Activated naive CD8-positive, alpha-beta T cell treated with anti-CD3 and anti-CD28 coated beads, Interleukin-2, amount 50 U/mL, for 24 hours (primary cell): ENCODE measurements around the gene ACSL3.
A peak's percentile ranks its signal among the peaks of the same experiment; 100 is the strongest.

Source experiments
- ATAC-seq: fragments of 150-1000 bp; cut with Tn5 transposase; one replicate; pipeline ENCODE4 v1.10.0; 2021
- DNase-seq: peaks from one replicate; pipeline ENCODE4 v3.0.0; 2021
- H3K27ac Mint-ChIP-seq: one replicate; pipeline ENCODE4 v1.8.0; 2021; ENCODE audit warnings: mild to moderate bottlenecking, mixed read lengths
- H3K27me3 Mint-ChIP-seq: one replicate; pipeline ENCODE4 v1.8.0; 2021; ENCODE audit warnings: mixed read lengths
- H3K36me3 Mint-ChIP-seq: one replicate; pipeline ENCODE4 v1.8.0; 2021; ENCODE audit warnings: low read depth, mixed read lengths
- H3K4me1 Mint-ChIP-seq: one replicate; pipeline ENCODE4 v1.8.0; 2021; ENCODE audit warnings: mixed read lengths
- H3K4me3 Mint-ChIP-seq: one replicate; pipeline ENCODE4 v1.8.0; 2021; ENCODE audit warnings: mild to moderate bottlenecking, moderate library complexity, mixed read lengths
- H3K9me3 Mint-ChIP-seq: one replicate; pipeline ENCODE4 v1.8.0; 2021; ENCODE audit warnings: mixed read lengths

The ACSL3 gene

GRCh38 chr2:222884114-222884771 is 23.4 kb downstream of the ACSL3 start:
- peaks cover 7% of the 10 kb centered on the region for H3K36me3 Mint-ChIP-seq
- peaks cover 23% of the 10 kb centered on the region for H3K4me1 Mint-ChIP-seq
- H3K27ac Mint-ChIP-seq, result no peak overlapping the region
- no peaks in the 10 kb centered on the region for H3K9me3 Mint-ChIP-seq
- ATAC-seq, result no peak
- H3K4me3 Mint-ChIP-seq, result no peak overlapping the region
- no peak for DNase-seq
- H3K27me3 Mint-ChIP-seq, result no peaks in the 10 kb centered on the region

GRCh38 chr2:222884805-222885424 is 24.1 kb downstream of the ACSL3 start:
- DNase-seq (no peak), ATAC-seq (no peak)
- H3K9me3 Mint-ChIP-seq, result no peaks in the 10 kb centered on the region

GRCh38 chr2:222887124-222887523 is 26.3 kb downstream of the ACSL3 start:
- Mint-ChIP-seq H3K4me3 (no peak overlapping the region), H3K4me1 (peaks cover 18% of the 10 kb centered on the region), H3K27ac (no peak overlapping the region), H3K36me3 (peaks cover 7% of the 10 kb centered on the region), H3K9me3 (no peaks in the 10 kb centered on the region), H3K27me3 (no peaks in the 10 kb centered on the region)
- peak; percentile 52 for ATAC-seq
- no peak for DNase-seq

More at GRCh38 chr2:222884805-222885424, 24.1 kb downstream of the ACSL3 start:
- Mint-ChIP-seq H3K27me3 (no peaks in the 10 kb centered on the region), H3K4me3 (no peak overlapping the region), H3K27ac (no peak overlapping the region), H3K4me1 (peaks cover 18% of the 10 kb centered on the region), H3K36me3 (peaks cover 7% of the 10 kb centered on the region)

GRCh38 chr2:222888716-222889115 is 27.9 kb downstream of the ACSL3 start:
- H3K36me3 Mint-ChIP-seq, result peaks cover 7% of the 10 kb centered on the region
- H3K4me1 Mint-ChIP-seq, result peaks cover 19% of the 10 kb centered on the region
- DNase-seq, result no peak
- no peak overlapping the region for H3K27ac Mint-ChIP-seq
- H3K27me3 Mint-ChIP-seq, result no peaks in the 10 kb centered on the region
- no peak for ATAC-seq
- no peaks in the 10 kb centered on the region for H3K9me3 Mint-ChIP-seq
- no peak overlapping the region for H3K4me3 Mint-ChIP-seq

- Mint-ChIP-seq H3K27ac (no peak overlapping the region), H3K9me3 (no peaks in the 10 kb centered on the region), H3K36me3 (peaks cover 7% of the 10 kb centered on the region), H3K4me3 (no peak overlapping the region), H3K4me1 (peaks cover 16% of the 10 kb centered on the region), H3K27me3 (no peaks in the 10 kb centered on the region)
- DNase-seq, result no peak
- ATAC-seq, result no peak
These were observed 31.1 kb downstream of the ACSL3 start for GRCh38 chr2:222891890-222892289.

GRCh38 chr2:222892321-222892720 is 31.5 kb downstream of the ACSL3 start:
- peaks cover 7% of the 10 kb centered on the region for H3K36me3 Mint-ChIP-seq
- H3K27me3 Mint-ChIP-seq, result no peaks in the 10 kb centered on the region
- H3K4me3 Mint-ChIP-seq, result no peak overlapping the region
- ATAC-seq (no peak), DNase-seq (no peak)
- no peaks in the 10 kb centered on the region for H3K9me3 Mint-ChIP-seq
- no peak overlapping the region for H3K27ac Mint-ChIP-seq
- H3K4me1 Mint-ChIP-seq, result peaks cover 12% of the 10 kb centered on the region

GRCh38 chr2:222892761-222893160 is 31.9 kb downstream of the ACSL3 start:
- Mint-ChIP-seq H3K27ac (no peak overlapping the region), H3K27me3 (no peaks in the 10 kb centered on the region), H3K9me3 (no peaks in the 10 kb centered on the region), H3K4me3 (no peak overlapping the region), H3K36me3 (peaks cover 7% of the 10 kb centered on the region), H3K4me1 (peaks cover 9% of the 10 kb centered on the region)
- DNase-seq (no peak), ATAC-seq (no peak)

GRCh38 chr2:222893716-222894115 is 32.9 kb downstream of the ACSL3 start:
- ATAC-seq, result no peak
- no peaks in the 10 kb centered on the region for H3K9me3 Mint-ChIP-seq
- peaks cover 4% of the 10 kb centered on the region for H3K36me3 Mint-ChIP-seq
- H3K27ac Mint-ChIP-seq, result no peak overlapping the region
- no peaks in the 10 kb centered on the region for H3K27me3 Mint-ChIP-seq
- DNase-seq, result no peak
- no peak overlapping the region for H3K4me3 Mint-ChIP-seq
- H3K4me1 Mint-ChIP-seq, result peaks cover 15% of the 10 kb centered on the region

GRCh38 chr2:222895144-222895543 is 34.3 kb downstream of the ACSL3 start:
- peak overlapping the region; percentile 25 for H3K27ac Mint-ChIP-seq
- ATAC-seq, result no peak
- no peak for DNase-seq

GRCh38 chr2:222897898-222898297 is 37.1 kb downstream of the ACSL3 start:
- no peak for DNase-seq
- Mint-ChIP-seq H3K9me3 (no peaks in the 10 kb centered on the region), H3K27me3 (no peaks in the 10 kb centered on the region), H3K4me1 (peaks cover 16% of the 10 kb centered on the region), H3K4me3 (no peak overlapping the region), H3K27ac (no peak overlapping the region), H3K36me3 (no peaks in the 10 kb centered on the region)
- ATAC-seq, result no peak

More at GRCh38 chr2:222895144-222895543, 34.3 kb downstream of the ACSL3 start:
- H3K27me3 Mint-ChIP-seq, result no peaks in the 10 kb centered on the region
- H3K4me3 Mint-ChIP-seq, result no peak overlapping the region
- peaks cover 15% of the 10 kb centered on the region for H3K4me1 Mint-ChIP-seq
- H3K9me3 Mint-ChIP-seq, result no peaks in the 10 kb centered on the region
- H3K36me3 Mint-ChIP-seq, result no peaks in the 10 kb centered on the region

GRCh38 chr2:222899413-222900181 is 38.8 kb downstream of the ACSL3 start:
- Mint-ChIP-seq H3K9me3 (no peaks in the 10 kb centered on the region), H3K4me1 (peaks cover 15% of the 10 kb centered on the region), H3K4me3 (no peak overlapping the region), H3K27me3 (no peaks in the 10 kb centered on the region), H3K27ac (no peak overlapping the region), H3K36me3 (no peaks in the 10 kb centered on the region)
- ATAC-seq (no peak), DNase-seq (no peak)

- no peaks in the 10 kb centered on the region for H3K27me3 Mint-ChIP-seq
- no peaks in the 10 kb centered on the region for H3K9me3 Mint-ChIP-seq
- H3K27ac Mint-ChIP-seq, result no peak overlapping the region
- DNase-seq (no peak), ATAC-seq (no peak)
- H3K4me3 Mint-ChIP-seq, result no peak overlapping the region
- H3K4me1 Mint-ChIP-seq, result peaks cover 9% of the 10 kb centered on the region
- H3K36me3 Mint-ChIP-seq, result no peaks in the 10 kb centered on the region
These were observed 39.5 kb downstream of the ACSL3 start for GRCh38 chr2:222900354-222900753.

GRCh38 chr2:222902660-222903059 is 41.8 kb downstream of the ACSL3 start:
- Mint-ChIP-seq H3K36me3 (peaks cover 2% of the 10 kb centered on the region), H3K27me3 (no peaks in the 10 kb centered on the region), H3K9me3 (no peaks in the 10 kb centered on the region), H3K4me3 (no peak overlapping the region), H3K27ac (no peak overlapping the region), H3K4me1 (peaks cover 20% of the 10 kb centered on the region)
- no peak for ATAC-seq
- no peak for DNase-seq

GRCh38 chr2:222903234-222904220 is 42.7 kb downstream of the ACSL3 start:
- DNase-seq, result peak; percentile 10
- no peaks in the 10 kb centered on the region for H3K27me3 Mint-ChIP-seq
- no peaks in the 10 kb centered on the region for H3K9me3 Mint-ChIP-seq
- H3K27ac Mint-ChIP-seq, result no peak overlapping the region
- H3K4me3 Mint-ChIP-seq, result no peak overlapping the region
- H3K36me3 Mint-ChIP-seq, result peaks cover 2% of the 10 kb centered on the region
- peak; percentile 52 for ATAC-seq
- H3K4me1 Mint-ChIP-seq, result peaks cover 21% of the 10 kb centered on the region
